GM12878 (cell line): ENCODE measurements around the gene RBM18. TPM values are rescaled to one million over a fixed set of nuclear protein-coding genes. Genes with fewer than 3 reads are reported as not detected.

Experiments
- ATAC-seq: fragments of 200-7000 bp; cut with Tn5 transposase; 3 replicates; pipeline ENCODE4 v1.9.1; 2020; ENCODE audit warnings: mild to moderate bottlenecking, moderate library complexity
- BruUV-seq: library from RNA; stranded (reverse); fragments of 400-500 nt; replicated peaks from 2 replicates; lab custom pipeline; 2021; lab: Mats Ljungman, UMichigan
- CTCF ChIA-PET: fragments of 300-600 bp; sonication (Branson Sonifier 250); formaldehyde crosslinking; extraction: SDS; loops from one replicate; lab custom pipeline; 2021; ENCODE audit warnings: inconsistent platforms; lab: Yijun Ruan, JAX
- POLR2A ChIA-PET: fragments of 350-600 bp; formaldehyde crosslinking; extraction: SDS; loops from one replicate; lab custom pipeline; 2021; ENCODE audit warnings: inconsistent platforms; lab: Charles Lee
- RAD21 ChIA-PET: fragments of 300-600 bp; sonication (Branson Sonifier 250); formaldehyde crosslinking; loops from one replicate; lab custom pipeline; 2023; ENCODE audit warnings: antibody characterized with exemption; ENCODE audit not compliant: unreplicated experiment; lab: Charles Lee
- SMC1A ChIA-PET: fragments of 300-600 bp; sonication (Branson Sonifier 250); formaldehyde crosslinking; loops from one replicate; lab custom pipeline; 2023; ENCODE audit not compliant: unreplicated experiment, uncharacterized antibody; lab: Charles Lee
- DNase-seq: peaks from one replicate; pipeline ENCODE4 v3.0.0-alpha.2; 2011; ENCODE audit warnings: low read depth, low spot score
- FAIRE-seq: peaks from 3 replicates; lab custom pipeline; 2011; peaks lifted over from hg19 to GRCh38; lab: Jason Lieb, UNC
- H2AFZ ChIP-seq: 2 replicates; pipeline ENCODE4 v1.6.0; 2011; ENCODE audit warnings: low read depth, low read length, control low read depth; ENCODE audit not compliant: control insufficient read depth
- H3K27ac ChIP-seq: 2 replicates; pipeline ENCODE4 v1.5.1; 2011; ENCODE audit warnings: control low read depth; ENCODE audit not compliant: control insufficient read depth, insufficient read depth
- H3K27me3 ChIP-seq, 2 experiments: replicated peaks in 1 of 2; 2 replicates each; pipeline versions ENCODE4 v1.6.0 to v1.6.1; 2011; ENCODE audit warnings: low read length in 1 of 2; ENCODE audit not compliant: control insufficient read depth in 2 of 2, insufficient read depth in 2 of 2
- H3K36me3 ChIP-seq, 2 experiments: 2 replicates each; pipeline ENCODE4 v1.5.1; 2011; ENCODE audit warnings: low read length in 1 of 2; ENCODE audit not compliant: control insufficient read depth in 2 of 2, insufficient read depth in 2 of 2
- H3K4me1 ChIP-seq: 2 replicates; pipeline ENCODE4 v1.6.1; 2011; ENCODE audit warnings: mild to moderate bottlenecking, low read length, moderate library complexity, mixed read lengths; ENCODE audit not compliant: control insufficient read depth, insufficient read depth
- H3K4me2 ChIP-seq: 2 replicates; pipeline ENCODE4 v1.6.0; 2011; ENCODE audit warnings: control low read depth; ENCODE audit not compliant: control insufficient read depth, insufficient read depth
- H3K4me3 ChIP-seq: fragments of 200-600 bp; sonication (generic); 2 replicates; pipeline ENCODE4 v1.5.1; 2016
- H3K79me2 ChIP-seq: 2 replicates; pipeline ENCODE4 v1.6.0; 2011; ENCODE audit warnings: low read length; ENCODE audit not compliant: control insufficient read depth, insufficient read depth
- H3K9ac ChIP-seq: 2 replicates; pipeline ENCODE4 v1.8.0; 2011; ENCODE audit warnings: low read length, control low read depth, mixed read lengths; ENCODE audit not compliant: control insufficient read depth, insufficient read depth
- H3K9me3 ChIP-seq: replicated peaks from 3 replicates; pipeline ENCODE4 v1.5.1; 2011; ENCODE audit warnings: mild to moderate bottlenecking, low read length; ENCODE audit not compliant: control insufficient read depth, insufficient read depth
- H4K20me1 ChIP-seq: 2 replicates; pipeline ENCODE4 v1.6.0; 2011; ENCODE audit not compliant: control insufficient read depth, insufficient read depth
- NR2C1 ChIP-seq: fragments of 450-650 bp; IDR thresholded peaks from 2 replicates; pipeline ENCODE4 v1.6.1; 2017; ENCODE audit warnings: antibody characterized with exemption, mild to moderate bottlenecking, moderate library complexity
- POLR2A ChIP-seq: IDR thresholded peaks from 2 replicates; pipeline ENCODE4 v1.6.1; 2011; ENCODE audit warnings: low read depth, mild to moderate bottlenecking, low read length
- ZNF217 ChIP-seq: fragments of 450-650 bp; IDR thresholded peaks from 2 replicates; pipeline ENCODE4 v1.6.1; 2017; ENCODE audit warnings: antibody characterized with exemption, mild to moderate bottlenecking
- WGBS: methylation state at CpG from one replicate; pipeline ENCODE4 v1.1.6; 2016; ENCODE audit warnings: low lambda C conversion rate; ENCODE audit not compliant: insufficient replicate concordance, insufficient coverage; ENCODE audit errors: missing lambda C conversion rate; 5-methylcytosine and 5-hydroxymethylcytosine counted together
- in situ Hi-C: fragments of 300-500 bp; cut with MboI; formaldehyde crosslinking; loops from 9 replicates; pipeline ENCODE4 v1.14.3; 2018; ENCODE audit warnings: mixed read lengths
- intact Hi-C: fragments of 100-400 bp; cut with micrococcal nuclease; formaldehyde crosslinking; loops from one replicate; pipeline ENCODE4 v1.14.2; 2022; ENCODE audit not compliant: unreplicated experiment
- polyA plus RNA-seq, 11 experiments: library from polyadenylated mRNA; depleted of rRNA in 4 of 11; unstranded in 6 of 11; stranded (reverse) in 5 of 11; fragments of >200 nt; fragmentation: Nextera tagmentation in 4 of 11; fragmentation: Illumina TruSeq in 1 of 11; extraction: Ambion mirVana in 4 of 11; extraction: Trizol in 1 of 11; gene quantifications; 1 replicate in 1 of 11; 2 replicates in 10 of 11; pipeline versions ENCODE4 v1.2.1 to v1.2.3, GENCODE V29; 2011 to 2016; ENCODE audit warnings: inconsistent platforms in 2 of 11, missing spikeins in 2 of 11, low read depth in 1 of 11
- total RNA-seq, 4 experiments: library from RNA; depleted of rRNA in 3 of 4; stranded (reverse); fragments of >200 nt in 3 of 4; fragmentation: Illumina TruSeq in 1 of 4; extraction: Trizol in 1 of 4; gene quantifications; 2 replicates each; pipeline versions ENCODE4 v1.2.1 to v1.2.3, GENCODE V29; 2013 to 2021
- TF ChIP-seq, protein P1 (sequence below): IDR thresholded peaks from 2 replicates; pipeline ENCODE4 v1.6.1; 2012; ENCODE audit warnings: low read depth, low read length, improper control_type of control experiment

RBM18 gene
- total and polyA plus RNA-seq, 10 of the 15 experiments (the other 5 are each of a cell fraction or from before 2014, with no cell fraction given): 6.4 to 46.8 (median 30.4) TPM

GRCh38 chr9:122268041-122268814 lies 3.6 kb upstream of the RBM18 start:
- 96% methylated on average over 6 of the region's 6 CpGs for WGBS
- Histone ChIP-seq H3K4me1 (no peaks in the 10 kb centered on the region), H3K4me2 (no peak overlapping the region), H3K9ac (no peak overlapping the region), H3K79me2 (peaks cover 46% of the 10 kb centered on the region), H3K27ac (no peak overlapping the region), H3K36me3 (peaks cover 2 to 19% of the 10 kb centered on the region in 2 experiments; a peak in 3 of 4 replicates), H3K9me3 (no peaks in the 10 kb centered on the region; the same call in 2 of the 3 replicates), H3K27me3 (no peaks in the 10 kb centered on the region), H3K4me3 (no peak overlapping the region), H2AFZ (no peak overlapping the region), H4K20me1 (no peaks in the 10 kb centered on the region)
- ChIA-PET POLR2A (no interaction called here), CTCF (no interaction called here), SMC1A (no interaction called here), RAD21 (no interaction called here)
- in situ Hi-C loops: no loop called here
- FAIRE-seq (no peak), DNase-seq (no peak), ATAC-seq (no peak)
- no TSS peak for BruUV-seq
- TF ChIP-seq, protein P1, sequence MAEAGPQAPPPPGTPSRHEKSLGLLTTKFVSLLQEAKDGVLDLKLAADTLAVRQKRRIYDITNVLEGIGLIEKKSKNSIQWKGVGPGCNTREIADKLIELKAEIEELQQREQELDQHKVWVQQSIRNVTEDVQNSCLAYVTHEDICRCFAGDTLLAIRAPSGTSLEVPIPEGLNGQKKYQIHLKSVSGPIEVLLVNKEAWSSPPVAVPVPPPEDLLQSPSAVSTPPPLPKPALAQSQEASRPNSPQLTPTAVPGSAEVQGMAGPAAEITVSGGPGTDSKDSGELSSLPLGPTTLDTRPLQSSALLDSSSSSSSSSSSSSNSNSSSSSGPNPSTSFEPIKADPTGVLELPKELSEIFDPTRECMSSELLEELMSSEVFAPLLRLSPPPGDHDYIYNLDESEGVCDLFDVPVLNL: no peak
- no peak for TF ChIP-seq ZNF217
- TF ChIP-seq POLR2A: no peak
- no peak for TF ChIP-seq NR2C1
- intact Hi-C loops: no loop called here
